Loucy (cell line): ENCODE measurements around the gene SSX2IP.

Experiments used
- EZH2phosphoT487 ChIP-seq: fragments of 200-600 bp; IDR thresholded peaks from 2 replicates; pipeline ENCODE4 v1.6.1; 2018; ENCODE audit warnings: antibody characterized with exemption, mild to moderate bottlenecking, moderate library complexity, borderline replicate concordance
- TF ChIP-seq, protein P1 (sequence below): fragments of 200-600 bp; sonication (generic); conservative IDR thresholded peaks from 2 replicates; pipeline ENCODE4 v1.5.1; 2014; ENCODE audit warnings: mild to moderate bottlenecking, antibody characterized with exemption, low read length

DNA sequence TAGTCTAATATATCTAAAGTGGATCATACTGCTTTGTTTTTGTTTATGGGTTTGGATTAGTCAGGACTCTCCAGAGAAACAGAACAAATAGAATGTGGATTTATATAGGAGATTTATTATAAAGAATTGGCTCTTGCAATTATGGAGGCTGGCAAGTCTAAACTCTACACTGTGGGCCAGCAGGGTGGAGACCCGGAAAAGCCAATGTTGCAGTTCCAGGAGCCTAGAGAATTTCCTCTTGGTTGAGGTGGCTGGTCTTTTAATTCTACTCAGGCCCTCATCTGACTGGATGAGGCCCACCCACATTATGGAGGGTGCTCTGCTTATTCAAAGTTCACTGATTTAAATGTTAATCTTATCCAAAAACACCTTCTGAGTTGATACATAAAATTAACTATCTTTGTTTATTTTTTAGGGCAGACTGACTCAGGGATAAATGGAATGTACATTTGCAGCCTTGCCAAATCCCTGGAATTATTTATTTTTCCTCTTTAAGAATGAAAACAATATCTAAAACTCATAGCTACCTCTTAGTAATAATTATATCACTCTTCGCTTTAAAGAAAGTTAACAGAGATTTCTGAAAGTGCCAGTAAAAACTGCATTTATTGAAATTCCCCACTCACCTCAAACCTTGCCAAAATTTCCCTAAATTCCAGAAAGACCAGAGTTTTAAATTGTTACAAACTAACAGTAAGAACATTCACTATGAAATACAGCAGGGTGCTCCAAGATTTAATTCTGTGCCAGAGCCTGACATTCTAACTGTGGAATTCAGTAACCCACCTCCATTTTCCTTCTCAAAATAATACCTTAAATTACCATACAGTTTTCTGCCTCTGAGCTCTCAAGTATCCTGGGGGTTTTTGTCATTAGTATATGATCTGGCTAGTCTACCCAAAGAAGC, 36.6 kb upstream of the SSX2IP start:
- TF ChIP-seq, protein P1, sequence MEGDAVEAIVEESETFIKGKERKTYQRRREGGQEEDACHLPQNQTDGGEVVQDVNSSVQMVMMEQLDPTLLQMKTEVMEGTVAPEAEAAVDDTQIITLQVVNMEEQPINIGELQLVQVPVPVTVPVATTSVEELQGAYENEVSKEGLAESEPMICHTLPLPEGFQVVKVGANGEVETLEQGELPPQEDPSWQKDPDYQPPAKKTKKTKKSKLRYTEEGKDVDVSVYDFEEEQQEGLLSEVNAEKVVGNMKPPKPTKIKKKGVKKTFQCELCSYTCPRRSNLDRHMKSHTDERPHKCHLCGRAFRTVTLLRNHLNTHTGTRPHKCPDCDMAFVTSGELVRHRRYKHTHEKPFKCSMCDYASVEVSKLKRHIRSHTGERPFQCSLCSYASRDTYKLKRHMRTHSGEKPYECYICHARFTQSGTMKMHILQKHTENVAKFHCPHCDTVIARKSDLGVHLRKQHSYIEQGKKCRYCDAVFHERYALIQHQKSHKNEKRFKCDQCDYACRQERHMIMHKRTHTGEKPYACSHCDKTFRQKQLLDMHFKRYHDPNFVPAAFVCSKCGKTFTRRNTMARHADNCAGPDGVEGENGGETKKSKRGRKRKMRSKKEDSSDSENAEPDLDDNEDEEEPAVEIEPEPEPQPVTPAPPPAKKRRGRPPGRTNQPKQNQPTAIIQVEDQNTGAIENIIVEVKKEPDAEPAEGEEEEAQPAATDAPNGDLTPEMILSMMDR, result no peak
- no peak for TF ChIP-seq EZH2phosphoT487
